Kidney (tissue), 14 donors: ENCODE measurements around the gene MAML2. TPM values are rescaled to one million over a fixed set of nuclear protein-coding genes. Genes with fewer than 3 reads are reported as not detected.

Experiments
- DNase-seq, 5 donors: peaks; one replicate each; pipeline ENCODE4 v3.0.0-alpha.2; 2013 to 2020
- FAIRE-seq: peaks from 2 replicates; lab custom pipeline; 2012; peaks lifted over from hg19 to GRCh38; lab: Jason Lieb, UNC
- H3K27ac ChIP-seq, 2 donors: one replicate each; pipeline ENCODE4 v1.7.0; 2013; ENCODE audit warnings: low read depth in 2 of 2, low read length in 2 of 2, inconsistent platforms in 1 of 2
- H3K27me3 ChIP-seq: one replicate; pipeline ENCODE4 v1.7.1; 2013; ENCODE audit warnings: low read length, inconsistent platforms; ENCODE audit not compliant: control insufficient read depth, insufficient read depth
- H3K36me3 ChIP-seq, 3 donors: one replicate each; pipeline versions ENCODE4 v1.7.0 to v1.7.1; 2013; ENCODE audit warnings: low read length in 3 of 3, control low read depth in 1 of 3, inconsistent platforms in 1 of 3; ENCODE audit not compliant: insufficient read depth in 3 of 3, control insufficient read depth in 2 of 3
- H3K4me1 ChIP-seq, 3 donors: one replicate each; pipeline versions ENCODE4 v1.7.0 to v1.7.1; 2013; ENCODE audit warnings: low read length in 3 of 3, inconsistent platforms in 1 of 3, low read depth in 1 of 3; ENCODE audit not compliant: control insufficient read depth in 2 of 3, insufficient read depth in 2 of 3
- H3K4me3 ChIP-seq, 3 donors: one replicate each; pipeline versions ENCODE4 v1.7.0 to v1.8.1; 2013; ENCODE audit warnings: low read length in 3 of 3, control low read depth in 1 of 3, inconsistent platforms in 1 of 3
- H3K9ac ChIP-seq, 3 donors: one replicate each; pipeline versions ENCODE4 v1.7.0 to v1.7.1; 2013; ENCODE audit warnings: low read length in 3 of 3, control low read depth in 1 of 3, inconsistent platforms in 1 of 3
- H3K9me3 ChIP-seq, 3 donors: one replicate each; pipeline versions ENCODE4 v1.7.0 to v1.7.1; 2013; ENCODE audit warnings: low read length in 3 of 3, control low read depth in 1 of 3, inconsistent platforms in 1 of 3; ENCODE audit not compliant: control insufficient read depth in 2 of 3, insufficient read depth in 1 of 3
- intact Hi-C: fragments of 100-400 bp; cut with DNase I; formaldehyde crosslinking; loops from one replicate; pipeline ENCODE4 v1.11.1; 2022
- polyA plus RNA-seq: library from polyadenylated mRNA; stranded (reverse); fragments of 350-450 nt; fragmentation: Illumina TruSeq; extraction: RNeasy Lipid Tissue Mini Kit (QIAGEN cat#74804); gene quantifications from one replicate; pipeline ENCODE4 v1.2.3, GENCODE V29; 2014; ENCODE audit warnings: low read depth, low replicate concordance; ENCODE audit not compliant: insufficient read depth
- total RNA-seq: library from RNA; stranded (reverse); fragmentation: NEBNext Ultra II Directional; extraction: Animal tissue kit (Norgen Biotek cat#: 25700); gene quantifications from one replicate; pipeline ENCODE4 v1.2.1, GENCODE V29; 2021
- TF ChIP-seq, protein P1 (sequence below): IDR thresholded peaks from 3 replicates; pipeline ENCODE4 v1.5.1; 2012; ENCODE audit warnings: mild to moderate bottlenecking, moderate library complexity, borderline replicate concordance; ENCODE audit not compliant: insufficient read depth; ENCODE audit errors: extremely low read depth
- donor health status: control.
- donor health status: control.
- donor health status: control.
- donor health status: control.
- donor health status: control.
- donor health status: DM: yes; HTN: yes; CAD: no.
- donor health status: Normal renal cell carcinoma (clear cell type).

The MAML2 gene
- total and polyA plus RNA-seq, 2 donors from 2014 or later: 4.9 to 32.3 TPM

DNA sequence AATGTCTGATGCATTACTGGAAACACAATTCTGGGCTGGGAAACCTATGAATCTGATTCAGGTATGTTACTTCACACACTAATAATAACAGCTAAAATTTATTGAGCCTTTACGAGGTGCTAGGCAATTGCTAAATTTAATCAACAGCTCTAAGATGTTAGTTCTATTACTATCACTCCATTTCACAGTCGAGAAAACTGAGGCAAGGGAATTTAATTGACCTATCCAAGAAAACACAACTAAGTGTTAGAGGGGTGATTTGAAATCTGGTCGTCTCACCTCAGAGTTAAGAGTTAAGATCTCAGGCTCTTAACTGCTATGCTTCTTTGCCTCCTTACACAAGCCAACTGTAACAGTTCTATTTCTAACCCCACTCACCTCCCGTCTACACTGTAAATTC, 8.8 kb downstream of the MAML2 start:
- Histone ChIP-seq H3K9ac (no peak overlapping the region), H3K4me1 (peaks cover 23 to 72% (median 44%) of the 10 kb centered on the region in 3 donors), H3K4me3 (no peak overlapping the region), H3K36me3 (no peaks in the 10 kb centered on the region), H3K27ac (no peak overlapping the region), H3K9me3 (no peaks in the 10 kb centered on the region), H3K27me3 (no peaks in the 10 kb centered on the region)
- FAIRE-seq (no peak), DNase-seq (no peak)
- TF ChIP-seq, protein P1, sequence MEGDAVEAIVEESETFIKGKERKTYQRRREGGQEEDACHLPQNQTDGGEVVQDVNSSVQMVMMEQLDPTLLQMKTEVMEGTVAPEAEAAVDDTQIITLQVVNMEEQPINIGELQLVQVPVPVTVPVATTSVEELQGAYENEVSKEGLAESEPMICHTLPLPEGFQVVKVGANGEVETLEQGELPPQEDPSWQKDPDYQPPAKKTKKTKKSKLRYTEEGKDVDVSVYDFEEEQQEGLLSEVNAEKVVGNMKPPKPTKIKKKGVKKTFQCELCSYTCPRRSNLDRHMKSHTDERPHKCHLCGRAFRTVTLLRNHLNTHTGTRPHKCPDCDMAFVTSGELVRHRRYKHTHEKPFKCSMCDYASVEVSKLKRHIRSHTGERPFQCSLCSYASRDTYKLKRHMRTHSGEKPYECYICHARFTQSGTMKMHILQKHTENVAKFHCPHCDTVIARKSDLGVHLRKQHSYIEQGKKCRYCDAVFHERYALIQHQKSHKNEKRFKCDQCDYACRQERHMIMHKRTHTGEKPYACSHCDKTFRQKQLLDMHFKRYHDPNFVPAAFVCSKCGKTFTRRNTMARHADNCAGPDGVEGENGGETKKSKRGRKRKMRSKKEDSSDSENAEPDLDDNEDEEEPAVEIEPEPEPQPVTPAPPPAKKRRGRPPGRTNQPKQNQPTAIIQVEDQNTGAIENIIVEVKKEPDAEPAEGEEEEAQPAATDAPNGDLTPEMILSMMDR: no peak
- intact Hi-C loops: no loop called here

DNA sequence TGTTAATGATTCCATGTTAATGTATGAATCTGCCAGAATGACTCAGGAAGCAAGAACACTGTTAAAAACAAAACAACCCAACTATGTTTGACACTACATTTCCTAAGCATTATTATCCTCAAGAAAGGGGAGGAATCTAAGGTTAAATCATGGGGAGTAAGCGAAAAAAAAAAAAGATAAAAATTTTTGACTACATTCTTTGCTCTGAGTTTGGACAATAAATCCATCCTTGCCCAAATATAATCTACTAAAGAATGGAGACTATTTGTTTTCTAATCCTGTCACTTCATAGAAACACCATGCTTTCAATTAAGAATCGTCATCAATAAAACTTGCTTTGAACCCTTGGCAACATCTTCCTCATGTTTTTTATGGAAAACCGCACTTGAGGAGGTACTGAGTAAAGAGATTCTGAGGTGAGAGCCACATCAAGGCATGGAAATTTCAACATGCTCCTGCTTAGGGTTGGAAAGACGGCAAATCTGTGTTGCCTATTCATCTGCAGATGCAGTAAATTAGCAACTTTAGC, 9.7 kb downstream of the MAML2 start:
- intact Hi-C loops: no loop called here
- peak overlapping the region in 1 of 3 donors; percentile 0 for H3K9ac ChIP-seq
- DNase-seq (no peak), FAIRE-seq (no peak)
- no peaks in the 10 kb centered on the region for H3K9me3 ChIP-seq
- TF ChIP-seq, protein P1: no peak
- H3K36me3 ChIP-seq: no peaks in the 10 kb centered on the region
- no peak overlapping the region for H3K4me3 ChIP-seq
- H3K4me1 ChIP-seq: peaks cover 14 to 72% (median 37%) of the 10 kb centered on the region in 3 donors
- H3K27ac ChIP-seq: peak overlapping the region; percentile 10 to 11
- no peaks in the 10 kb centered on the region for H3K27me3 ChIP-seq

DNA sequence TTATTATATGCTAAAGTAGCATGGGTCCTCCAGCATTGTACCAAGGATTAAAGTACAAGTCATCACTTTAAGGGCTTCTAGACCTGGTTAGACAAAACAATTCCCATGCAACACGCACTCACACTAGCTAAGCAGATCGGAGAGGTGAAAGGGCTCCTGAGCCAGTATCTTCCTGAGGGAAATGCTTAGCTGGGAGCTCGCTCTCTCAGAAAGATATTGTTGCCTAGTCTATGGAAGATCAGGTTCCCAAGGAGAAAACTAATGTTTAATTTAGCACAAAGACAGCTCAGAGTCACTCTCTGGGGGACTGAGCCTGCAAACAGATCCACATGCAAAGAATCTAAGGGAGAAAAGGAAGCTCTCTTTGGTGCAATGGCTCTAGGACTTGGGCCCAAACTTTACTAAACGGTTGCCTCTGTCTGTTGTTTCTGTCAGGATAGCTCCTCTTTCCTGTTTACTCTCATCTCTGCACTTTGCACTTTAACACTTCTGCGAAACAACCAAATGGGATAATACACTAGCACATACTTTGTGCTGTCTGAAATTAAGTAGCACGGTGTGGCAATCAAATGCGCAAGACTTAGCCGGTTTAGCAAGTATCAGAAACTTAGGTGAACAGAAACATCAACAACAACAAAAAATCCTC, 10.7 kb downstream of the MAML2 start:
- intact Hi-C loops: no loop called here
- H3K9me3 ChIP-seq: no peaks in the 10 kb centered on the region
- H3K27me3 ChIP-seq: no peaks in the 10 kb centered on the region
- H3K4me3 ChIP-seq: peak overlapping the region in 1 of 3 donors; percentile 2
- H3K36me3 ChIP-seq: no peaks in the 10 kb centered on the region
- peaks cover 14 to 63% (median 31%) of the 10 kb centered on the region in 3 donors for H3K4me1 ChIP-seq
- peak overlapping the region; percentile 10 to 11 for H3K27ac ChIP-seq
- TF ChIP-seq, protein P1: no peak
- DNase-seq (peak in 2 of 5 donors; percentile 52 to 70), FAIRE-seq (no peak)
- peak overlapping the region in 1 of 3 donors; percentile 0 for H3K9ac ChIP-seq
